ENCODE measurements around the gene DUSP1.

Gene DUSP1

GRCh38 chr5:172760136-172760535 lies 10.9 kb downstream of the DUSP1 start:
- no peak for DNase-seq

GRCh38 chr5:172758834-172759149 lies 12.2 kb downstream of the DUSP1 start:
- DNase-seq = no peak

GRCh38 chr5:172758077-172758833 lies 12.7 kb downstream of the DUSP1 start:
- DNase-seq = no peak

- DNase-seq = no peak
These were observed 13.5 kb downstream of the DUSP1 start for GRCh38 chr5:172757394-172758010.

GRCh38 chr5:172756764-172757393 lies 14.1 kb downstream of the DUSP1 start:
- no peak for DNase-seq

- DNase-seq = no peak
These were observed 16.2 kb downstream of the DUSP1 start for GRCh38 chr5:172754596-172755356.

- DNase-seq = no peak
These were observed 17.9 kb downstream of the DUSP1 start for GRCh38 chr5:172753101-172753500.

GRCh38 chr5:172751761-172752510 lies 19.1 kb downstream of the DUSP1 start:
- DNase-seq = no peak

- DNase-seq = no peak
These were observed 20.9 kb downstream of the DUSP1 start for GRCh38 chr5:172749881-172750633.

- no peak for DNase-seq
These were observed 21.9 kb downstream of the DUSP1 start for GRCh38 chr5:172749076-172749475.

- no peak for DNase-seq
These were observed 22.6 kb downstream of the DUSP1 start for GRCh38 chr5:172748341-172748843.

- no peak for DNase-seq
These were observed 23.5 kb downstream of the DUSP1 start for GRCh38 chr5:172747471-172747870.

GRCh38 chr5:172746725-172747124 lies 24.3 kb downstream of the DUSP1 start:
- DNase-seq = no peak

- no peak for DNase-seq
These were observed 25.2 kb downstream of the DUSP1 start for GRCh38 chr5:172745838-172746237.

GRCh38 chr5:172745406-172745805 lies 25.6 kb downstream of the DUSP1 start:
- DNase-seq = no peak

- no peak for DNase-seq
These were observed 26.6 kb downstream of the DUSP1 start for GRCh38 chr5:172744123-172745104.

- DNase-seq = no peak
These were observed 27.7 kb downstream of the DUSP1 start for GRCh38 chr5:172743112-172743959.

GRCh38 chr5:172741206-172741582 lies 29.8 kb downstream of the DUSP1 start:
- DNase-seq = no peak

GRCh38 chr5:172740428-172741205 lies 30.4 kb downstream of the DUSP1 start:
- no peak for DNase-seq

All from NCI-H1092 (cell line).